H1 (cell line): ENCODE data around the gene CELF1. TPM values are rescaled to one million over a fixed set of nuclear protein-coding genes. Genes with fewer than 3 reads are reported as not detected.

Experiments used
- ATF3 ChIP-seq: IDR thresholded peaks from 2 replicates; pipeline ENCODE4 v1.6.1; 2011; ENCODE audit warnings: low read depth, mild to moderate bottlenecking, low read length; ENCODE audit not compliant: insufficient read depth
- FOSL1 ChIP-seq: IDR thresholded peaks from 2 replicates; pipeline ENCODE4 v1.6.1; 2011; ENCODE audit warnings: mild to moderate bottlenecking, low read depth, low read length, moderate library complexity; ENCODE audit not compliant: insufficient read depth
- JUN ChIP-seq: IDR thresholded peaks from 2 replicates; pipeline ENCODE4 v1.6.1; 2011; ENCODE audit warnings: low read depth, mild to moderate bottlenecking, improper control_type of control experiment, low read length
- KDM4A ChIP-seq: IDR thresholded peaks from one replicate; pipeline ENCODE4 v1.7.1; 2012; ENCODE audit warnings: low read depth, mild to moderate bottlenecking, moderate library complexity, low read length, inconsistent platforms; ENCODE audit not compliant: severe bottlenecking
- SIN3A ChIP-seq, 2 experiments: IDR thresholded peaks in 1 of 2; conservative IDR thresholded peaks in 1 of 2; 2 replicates each; pipeline ENCODE4 v1.6.1; 2011 to 2012; ENCODE audit warnings: low read length in 2 of 2, improper control_type of control experiment in 1 of 2, low read depth in 1 of 2, mild to moderate bottlenecking in 1 of 2
- SP2 ChIP-seq: IDR thresholded peaks from 2 replicates; pipeline ENCODE4 v1.6.1; 2012; ENCODE audit warnings: mild to moderate bottlenecking, low read length, inconsistent platforms
- polyA plus RNA-seq, 7 experiments: library from polyadenylated mRNA; depleted of rRNA in 3 of 7; stranded (reverse) in 5 of 7; unstranded in 2 of 7; fragments of >200 nt in 5 of 7; fragments of 200-250 nt in 2 of 7; gene quantifications; 1 replicate in 5 of 7; 2 replicates in 1 of 7; 4 replicates in 1 of 7; pipeline versions ENCODE4 v1.2.1 to v1.2.3, GENCODE V29; 2011 to 2013; ENCODE audit warnings: missing spikeins in 2 of 7, mixed read lengths in 2 of 7
- total RNA-seq: library from RNA; stranded (reverse); fragmentation: NEBNext Ultra II Directional; extraction: Animal tissue kit (Norgen Biotek cat#: 25700); gene quantifications from 2 replicates; pipeline ENCODE4 v1.2.1, GENCODE V29; 2021

CELF1 gene
- total and polyA plus RNA-seq, 2 of the 8 experiments (the other 6 are each of a cell fraction or from before 2014, with no cell fraction given): 131 to 197 TPM

DNA sequence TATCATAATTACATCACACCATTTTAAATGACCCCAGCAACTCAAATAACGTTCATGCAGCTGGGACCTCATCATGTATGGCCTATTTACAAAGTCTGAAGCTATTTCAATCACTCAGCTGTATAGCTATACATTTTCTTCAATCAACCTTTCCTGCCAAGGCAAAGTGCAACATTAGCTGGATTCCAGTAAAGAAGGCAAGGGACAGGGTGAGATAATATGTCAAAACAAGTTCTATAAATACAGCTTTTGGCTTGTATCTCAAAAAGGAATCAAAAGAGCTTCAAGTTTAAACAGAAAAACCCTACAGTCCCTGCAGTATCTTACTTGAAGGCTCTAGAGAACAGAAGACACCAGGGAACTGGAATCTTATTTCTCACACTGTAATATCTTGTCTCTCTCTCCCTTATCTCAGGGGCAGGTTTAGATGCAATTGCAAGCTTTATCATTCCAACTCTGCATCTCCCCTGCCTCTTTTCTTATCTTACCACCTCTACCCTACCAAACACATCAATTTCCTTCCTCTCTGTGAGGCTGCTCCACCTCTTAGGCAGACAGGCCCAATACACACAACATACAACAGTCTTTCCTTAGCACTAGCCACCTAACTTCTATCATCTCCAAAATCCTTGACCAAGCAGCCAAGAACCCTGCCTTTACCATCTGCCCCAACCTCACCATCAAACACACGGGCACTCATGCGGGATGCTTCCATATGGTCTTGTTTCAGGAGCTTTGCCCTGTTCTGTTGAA, 34.5 kb downstream of the CELF1 start (continued):
- TF ChIP-seq ATF3 (no peak), FOSL1 (no peak), KDM4A (no peak), JUN (no peak), SP2 (no peak), SIN3A (conservative IDR thresholded peaks at IDR 0.05 in 1 of 2, IDR thresholded peaks at IDR 0.05 in 1 of 2; ENCODE audit: low read depth in 1 of 2, low read length in 2 of 2) (no peak)
